B cell (primary cell): ENCODE measurements around the gene GHDC. TPM values are rescaled to one million over a fixed set of nuclear protein-coding genes. Genes with fewer than 3 reads are reported as not detected.

Source experiments
- ATAC-seq: fragments of 200-7000 bp; cut with Tn5 transposase; one replicate; pipeline ENCODE4 v1.10.0; 2021; ENCODE audit warnings: low read depth, mild to moderate bottlenecking, moderate number of reproducible peaks, moderate library complexity
- CTCF ChIA-PET: fragments of 350-600 bp; sonication (Branson Sonifier 250); formaldehyde crosslinking; loops from one replicate; lab custom pipeline; 2021; ENCODE audit warnings: antibody characterized with exemption, inconsistent platforms; lab: Charles Lee
- POLR2A ChIA-PET: fragments of 350-600 bp; sonication (Branson Sonifier 250); formaldehyde crosslinking; loops from one replicate; lab custom pipeline; 2021; ENCODE audit warnings: antibody characterized with exemption; lab: Charles Lee
- DNase-seq: peaks from one replicate; pipeline ENCODE4 v3.0.0; 2013
- H2AFZ ChIP-seq: 2 replicates; pipeline ENCODE4 v1.6.1; 2012; ENCODE audit warnings: mild to moderate bottlenecking, low read depth, low read length; ENCODE audit not compliant: insufficient read depth, poor library complexity, severe bottlenecking
- H3K27ac ChIP-seq, 2 donors: 1 replicate in 1 of 2; 2 replicates in 1 of 2; pipeline ENCODE4 v1.5.1; 2012 to 2013; ENCODE audit warnings: low read length in 2 of 2, mild to moderate bottlenecking in 2 of 2, moderate library complexity in 1 of 2
- H3K27me3 ChIP-seq, 4 experiments: fragments of 200-600 bp in 1 of 4; sonication (generic) in 1 of 4; replicated peaks in 1 of 4; 1 replicate in 2 of 4; 2 replicates in 2 of 4; pipeline versions ENCODE4 v1.6.1 to v1.7.0; 2013 to 2016; ENCODE audit warnings: low read length in 3 of 4, mild to moderate bottlenecking in 2 of 4, mixed read lengths in 1 of 4, moderate library complexity in 1 of 4; ENCODE audit not compliant: insufficient read depth in 4 of 4, control insufficient read depth in 3 of 4; ENCODE audit errors: control extremely low read depth in 1 of 4
- H3K36me3 ChIP-seq, 2 experiments: replicated peaks in 1 of 2; 1 replicate in 1 of 2; 2 replicates in 1 of 2; pipeline versions ENCODE4 v1.6.1 to v1.7.1; 2013; ENCODE audit warnings: low read length in 1 of 2; ENCODE audit not compliant: insufficient read depth in 2 of 2, control insufficient read depth in 1 of 2; ENCODE audit errors: control extremely low read depth in 1 of 2, extremely low read depth in 1 of 2
- H3K4me1 ChIP-seq, 2 donors: fragments of 200-600 bp in 1 of 2; sonication (generic) in 1 of 2; 1 replicate in 1 of 2; 2 replicates in 1 of 2; pipeline versions ENCODE4 v1.5.1 to v1.6.1; 2013 to 2017; ENCODE audit warnings: low read length in 2 of 2; ENCODE audit not compliant: control insufficient read depth in 2 of 2, insufficient read depth in 2 of 2
- H3K4me2 ChIP-seq: replicated peaks from 2 replicates; pipeline ENCODE3; 2012; ENCODE audit warnings: mild to moderate bottlenecking, low read depth, low read length; ENCODE audit not compliant: poor library complexity, severe bottlenecking
- H3K4me3 ChIP-seq, 5 experiments: fragments of 200-600 bp in 1 of 5; sonication (generic) in 1 of 5; 1 replicate in 3 of 5; 2 replicates in 2 of 5; pipeline versions ENCODE4 v1.5.1 to v1.7.0; 2011 to 2016; ENCODE audit warnings: low read length in 4 of 5, mild to moderate bottlenecking in 4 of 5, low read depth in 2 of 5, control low read depth in 1 of 5, moderate library complexity in 1 of 5; ENCODE audit not compliant: insufficient read depth in 1 of 5; ENCODE audit errors: control extremely low read depth in 1 of 5, extremely low read depth in 1 of 5
- H3K79me2 ChIP-seq: fragments of 200-600 bp; sonication (generic); one replicate; pipeline ENCODE4 v1.6.0; 2016; ENCODE audit warnings: low read length; ENCODE audit not compliant: control insufficient read depth, insufficient read depth
- H3K9ac ChIP-seq: fragments of 200-600 bp; sonication (generic); 2 replicates; pipeline ENCODE4 v1.6.1; 2017; ENCODE audit warnings: mild to moderate bottlenecking, low read length, moderate library complexity
- H3K9me3 ChIP-seq, 3 donors: one replicate each; pipeline versions ENCODE4 v1.6.1 to v1.7.1; 2013; ENCODE audit warnings: low read length in 2 of 3; ENCODE audit not compliant: control insufficient read depth in 2 of 3, insufficient read depth in 1 of 3; ENCODE audit errors: control extremely low read depth in 1 of 3
- H4K20me1 ChIP-seq: 2 replicates; pipeline ENCODE4 v1.6.0; 2012; ENCODE audit warnings: mild to moderate bottlenecking, low read length; ENCODE audit not compliant: insufficient read depth, control insufficient read depth, poor library complexity, severe bottlenecking
- H3K27ac Mint-ChIP-seq: one replicate; pipeline ENCODE4 v1.8.0; 2021; ENCODE audit warnings: mixed read lengths
- H3K27me3 Mint-ChIP-seq: one replicate; pipeline ENCODE4 v1.8.0; 2021; ENCODE audit warnings: mixed read lengths
- H3K4me1 Mint-ChIP-seq: one replicate; pipeline ENCODE4 v1.8.0; 2021; ENCODE audit warnings: mixed read lengths
- H3K4me3 Mint-ChIP-seq: one replicate; pipeline ENCODE4 v1.8.0; 2021; ENCODE audit warnings: mixed read lengths
- H3K9me3 Mint-ChIP-seq: one replicate; pipeline ENCODE4 v1.8.0; 2022; ENCODE audit warnings: mixed read lengths; ENCODE audit not compliant: insufficient read depth
- CTCF ChIP-seq: fragments of 200-600 bp; IDR thresholded peaks from one replicate; pipeline ENCODE4 v1.8.0; 2022; ENCODE audit warnings: antibody characterized with exemption, mild to moderate bottlenecking
- EZH2 ChIP-seq: IDR thresholded peaks from 2 replicates; pipeline ENCODE4 v1.6.1; 2012; ENCODE audit warnings: borderline replicate concordance, low read depth, mild to moderate bottlenecking, moderate library complexity, low read length; ENCODE audit not compliant: insufficient read depth, poor library complexity, severe bottlenecking
- WGBS: methylation state at CpG from one replicate; pipeline ENCODE4 v1.1.5; 2013; ENCODE audit warnings: missing lambda C conversion rate; ENCODE audit not compliant: insufficient coverage; 5-methylcytosine and 5-hydroxymethylcytosine counted together
- intact Hi-C: fragments of 100-400 bp; cut with micrococcal nuclease; formaldehyde crosslinking; loops from one replicate; pipeline ENCODE4 v1.10.0; 2022
- polyA plus RNA-seq: library from polyadenylated mRNA; depleted of rRNA; stranded (reverse); fragments of >200 nt; gene quantifications from 2 replicates; pipeline ENCODE4 v1.2.3, GENCODE V29; 2012
- total RNA-seq, 2 donors: library from RNA; stranded (reverse); fragments of 120-200 nt in 1 of 2; gene quantifications; 1 replicate in 1 of 2; 2 replicates in 1 of 2; pipeline versions ENCODE4 v1.2.3 to v1.2.4, GENCODE V29; 2013 to 2022

GHDC gene
- total and polyA plus RNA-seq, 2 donors (not counting 1 experiment from before 2014, with no cell fraction given): 41.5 to 65.4 TPM

- Mint-ChIP-seq H3K9me3 (no peaks in the 10 kb centered on the region), H3K4me3 (no peak overlapping the region), H3K27me3 (no peaks in the 10 kb centered on the region), H3K4me1 (peaks cover 21% of the 10 kb centered on the region), H3K27ac (peak overlapping the region; percentile 63)
- Histone ChIP-seq H3K27me3 (no peaks in the 10 kb centered on the region), H3K9me3 (no peaks in the 10 kb centered on the region), H3K36me3 (peaks cover 1 to 14% of the 10 kb centered on the region in 2 experiments), H3K4me1 (peaks cover 11 to 15% of the 10 kb centered on the region in 2 donors), H2AFZ (no peak overlapping the region), H3K4me2 (no peak overlapping the region), H3K27ac (peak overlapping the region in 1 of 2 donors; percentile 56), H3K79me2 (no peaks in the 10 kb centered on the region), H3K4me3 (no peak overlapping the region), H4K20me1 (no peaks in the 10 kb centered on the region), H3K9ac (no peak overlapping the region)
- intact Hi-C loops: no loop called here
- DNase-seq: no peak
- ATAC-seq: no peak
- CTCF ChIA-PET: interaction anchor here (0.9 kb wide), 1 partner anchor 206 kb away, joined by 3 read pairs; no protein-coding TSS in a partner anchor
- WGBS: 96% methylated on average over 9 of the region's 14 CpGs
- TF ChIP-seq CTCF (no peak), EZH2 (no peak)
- POLR2A ChIA-PET: no interaction called here
These were observed 6.6 kb upstream of the GHDC start for GRCh38 chr17:42200706-42201457.
